Fibroblast of mammary gland (primary cell): ENCODE measurements around the gene PSAP.

ENCODE experiments used
- DNase-seq: peaks from one replicate; pipeline ENCODE4 v3.0.0-alpha.2; 2010; ENCODE audit warnings: low read depth
- H3K4me3 ChIP-seq: 2 replicates; pipeline ENCODE4 v1.5.1; 2011; ENCODE audit warnings: low read depth, mild to moderate bottlenecking, low read length, moderate library complexity; ENCODE audit not compliant: control insufficient read depth
- TF ChIP-seq, protein P1 (sequence below): conservative IDR thresholded peaks from 2 replicates; pipeline ENCODE4 v1.5.1; 2011; ENCODE audit warnings: low read depth, low read length, inconsistent platforms; ENCODE audit not compliant: control insufficient read depth, insufficient read depth

Gene PSAP

DNA sequence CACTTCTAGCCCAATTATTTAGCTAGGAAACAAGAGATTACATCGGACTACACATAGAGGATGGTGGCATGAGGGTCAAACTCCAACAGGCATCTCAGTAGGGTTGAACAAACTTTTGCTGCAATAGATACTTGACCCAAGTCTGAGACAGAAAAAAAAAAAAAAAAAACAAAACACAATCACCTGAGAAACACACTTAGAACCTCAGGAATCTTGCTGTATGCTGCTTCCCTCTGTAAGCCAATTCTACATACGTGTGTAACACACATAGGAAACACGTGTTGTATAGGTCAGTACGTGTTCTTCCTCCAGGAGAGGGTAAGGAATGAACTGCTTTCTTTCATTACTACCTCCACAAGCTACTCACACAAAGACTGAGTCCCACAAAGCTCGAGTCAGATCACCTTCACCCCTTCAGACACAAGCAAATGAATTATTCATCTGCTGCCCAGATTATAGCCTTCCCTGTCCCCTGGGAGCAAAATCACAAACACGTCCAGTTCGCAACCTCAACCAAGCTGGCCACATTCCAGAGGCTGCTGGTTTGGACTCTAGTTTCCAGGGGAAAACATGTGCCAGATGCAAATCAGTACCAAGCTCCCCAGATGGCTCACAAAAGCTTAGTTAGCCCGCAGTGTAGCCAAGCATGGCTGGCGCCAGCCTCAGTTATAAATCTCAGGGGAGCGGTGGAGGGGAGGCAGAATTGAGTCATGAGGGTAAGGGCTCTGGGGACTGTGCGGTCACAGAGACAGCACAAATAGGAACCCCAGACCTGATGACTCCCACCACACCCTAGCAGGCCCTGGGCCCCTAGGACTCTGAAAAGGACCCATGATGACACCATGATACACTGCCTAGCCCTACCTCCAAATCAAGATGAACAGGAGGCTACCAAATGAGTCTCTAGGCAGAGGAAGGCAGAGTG is 15.1 kb downstream of the PSAP start:
- TF ChIP-seq, protein P1, sequence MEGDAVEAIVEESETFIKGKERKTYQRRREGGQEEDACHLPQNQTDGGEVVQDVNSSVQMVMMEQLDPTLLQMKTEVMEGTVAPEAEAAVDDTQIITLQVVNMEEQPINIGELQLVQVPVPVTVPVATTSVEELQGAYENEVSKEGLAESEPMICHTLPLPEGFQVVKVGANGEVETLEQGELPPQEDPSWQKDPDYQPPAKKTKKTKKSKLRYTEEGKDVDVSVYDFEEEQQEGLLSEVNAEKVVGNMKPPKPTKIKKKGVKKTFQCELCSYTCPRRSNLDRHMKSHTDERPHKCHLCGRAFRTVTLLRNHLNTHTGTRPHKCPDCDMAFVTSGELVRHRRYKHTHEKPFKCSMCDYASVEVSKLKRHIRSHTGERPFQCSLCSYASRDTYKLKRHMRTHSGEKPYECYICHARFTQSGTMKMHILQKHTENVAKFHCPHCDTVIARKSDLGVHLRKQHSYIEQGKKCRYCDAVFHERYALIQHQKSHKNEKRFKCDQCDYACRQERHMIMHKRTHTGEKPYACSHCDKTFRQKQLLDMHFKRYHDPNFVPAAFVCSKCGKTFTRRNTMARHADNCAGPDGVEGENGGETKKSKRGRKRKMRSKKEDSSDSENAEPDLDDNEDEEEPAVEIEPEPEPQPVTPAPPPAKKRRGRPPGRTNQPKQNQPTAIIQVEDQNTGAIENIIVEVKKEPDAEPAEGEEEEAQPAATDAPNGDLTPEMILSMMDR, result no peak
- H3K4me3 ChIP-seq, result no peak overlapping the region
- DNase-seq, result peak; percentile 99

DNA sequence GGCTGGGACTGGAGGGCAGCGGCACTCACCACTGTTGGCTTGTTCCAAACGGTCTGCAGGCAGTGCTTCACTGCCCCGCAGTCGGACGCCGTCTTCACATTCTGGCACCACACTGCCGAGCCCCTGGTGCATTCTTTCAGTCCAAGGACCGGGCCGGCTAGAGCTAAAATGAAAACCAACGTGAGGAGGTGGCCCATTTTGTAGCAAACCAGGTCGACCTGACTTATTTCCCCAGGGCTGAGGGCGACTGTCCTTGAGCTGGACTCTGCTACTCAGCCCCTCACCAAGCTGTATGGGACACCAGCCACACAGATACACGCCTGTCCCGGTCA is 16.7 kb downstream of the PSAP start:
- TF ChIP-seq, protein P1, result no peak
- H3K4me3 ChIP-seq, result no peak overlapping the region
- no peak for DNase-seq

DNA sequence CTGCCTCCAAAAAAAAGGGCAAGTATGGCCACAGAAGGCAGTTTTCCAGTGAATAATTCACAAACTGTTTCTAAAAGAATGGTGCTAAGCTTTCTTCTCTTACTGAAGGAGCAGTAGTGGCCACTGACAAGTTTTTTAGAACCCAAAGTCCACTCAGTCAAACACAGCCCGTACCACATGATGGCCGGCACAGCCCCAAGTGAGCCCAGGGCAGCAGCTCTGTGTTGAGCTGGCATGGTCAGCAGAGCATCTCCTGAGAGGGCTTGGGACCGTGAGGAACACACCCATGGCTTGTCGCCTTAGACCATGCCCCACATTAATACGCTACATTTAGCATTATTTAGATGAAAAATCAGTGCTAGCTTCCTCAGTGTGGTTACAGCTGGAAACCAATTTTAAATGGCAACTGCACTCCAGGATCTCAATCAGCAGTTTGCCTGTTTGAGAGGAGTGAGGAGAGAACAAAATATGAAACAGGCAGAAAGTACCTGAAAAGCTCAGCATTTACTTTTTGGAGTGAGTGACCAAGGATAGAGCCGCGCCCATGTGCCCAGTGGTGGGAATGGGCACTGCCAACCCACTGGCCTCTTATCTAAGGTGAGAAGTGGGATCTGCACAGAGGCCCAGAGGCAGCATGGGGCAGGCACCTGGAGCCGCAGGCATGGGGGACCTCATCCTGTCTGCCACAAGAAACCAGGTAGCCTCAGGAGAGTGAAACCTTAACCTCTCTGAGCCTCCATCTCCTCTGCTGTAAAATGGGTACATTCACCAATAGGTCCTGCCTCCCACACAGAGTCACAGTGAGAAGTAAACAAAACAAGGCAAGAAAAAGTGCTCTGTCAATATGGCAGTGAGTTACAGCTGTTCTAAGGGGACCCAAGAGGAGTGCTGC is 17.4 kb downstream of the PSAP start:
- TF ChIP-seq, protein P1, result no peak
- no peak for DNase-seq
- no peak overlapping the region for H3K4me3 ChIP-seq

DNA sequence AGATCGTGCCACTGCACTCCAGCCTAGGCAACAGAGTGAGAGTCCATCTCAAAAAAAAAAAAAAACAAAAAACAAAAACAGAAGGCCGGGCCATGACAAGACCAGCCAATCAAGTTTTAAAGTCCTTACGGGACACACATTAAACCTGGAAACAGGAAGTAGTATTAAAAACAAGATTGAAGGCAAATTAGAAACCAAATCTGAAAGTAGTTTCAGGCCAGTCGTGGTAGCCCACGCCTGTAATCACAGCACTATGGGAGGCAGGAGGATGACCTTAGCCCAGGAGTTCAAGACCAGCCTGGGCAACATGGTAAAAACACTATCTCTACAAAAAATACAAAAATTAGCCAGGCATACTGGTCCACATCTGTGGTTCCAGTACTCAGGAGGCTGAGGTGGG is 18.1 kb downstream of the PSAP start:
- TF ChIP-seq, protein P1, result no peak
- H3K4me3 ChIP-seq, result no peak overlapping the region
- DNase-seq, result no peak

DNA sequence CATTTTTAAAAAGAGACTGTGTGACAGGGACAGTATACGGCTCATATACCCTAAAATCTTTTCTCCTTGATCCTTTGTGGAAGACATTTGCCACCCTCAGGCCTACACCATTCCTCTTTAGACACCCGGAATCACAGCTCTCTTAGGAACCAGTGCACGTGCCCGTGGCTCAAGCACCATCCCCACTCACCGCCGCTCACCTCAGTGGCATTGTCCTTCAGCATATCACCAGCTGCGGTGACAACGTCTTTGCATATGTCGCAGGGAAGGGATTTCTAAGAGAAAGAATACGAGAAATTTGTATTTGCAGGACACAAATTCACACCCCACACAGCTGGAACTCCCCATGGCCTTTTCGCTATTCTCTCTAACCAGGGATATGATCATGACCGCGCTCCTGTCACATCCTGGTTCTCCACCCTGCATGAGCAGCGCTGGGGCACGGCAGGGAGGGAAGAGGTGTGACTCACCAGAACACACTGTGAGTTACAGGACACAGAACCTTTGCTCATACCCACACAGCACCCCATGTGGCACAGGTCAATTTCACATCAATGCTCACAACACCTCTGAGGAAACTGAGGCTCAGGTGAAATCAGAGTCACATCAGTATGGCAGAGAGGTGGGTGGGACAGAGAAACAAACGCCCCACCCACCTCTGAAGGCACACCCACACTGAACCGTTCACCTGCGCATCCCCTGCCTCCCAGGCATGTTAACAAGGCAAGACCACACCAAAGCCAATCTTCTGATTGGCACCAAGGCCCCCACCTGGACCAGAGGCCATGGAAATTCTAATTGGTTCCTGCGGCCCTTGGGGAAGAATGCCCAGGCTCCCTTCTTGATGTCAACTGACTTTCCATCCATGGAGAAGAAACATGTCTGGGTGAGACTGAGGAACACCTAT is 19.2 kb downstream of the PSAP start:
- H3K4me3 ChIP-seq, result no peak overlapping the region
- DNase-seq, result peak; percentile 60
- TF ChIP-seq, protein P1, result no peak

DNA sequence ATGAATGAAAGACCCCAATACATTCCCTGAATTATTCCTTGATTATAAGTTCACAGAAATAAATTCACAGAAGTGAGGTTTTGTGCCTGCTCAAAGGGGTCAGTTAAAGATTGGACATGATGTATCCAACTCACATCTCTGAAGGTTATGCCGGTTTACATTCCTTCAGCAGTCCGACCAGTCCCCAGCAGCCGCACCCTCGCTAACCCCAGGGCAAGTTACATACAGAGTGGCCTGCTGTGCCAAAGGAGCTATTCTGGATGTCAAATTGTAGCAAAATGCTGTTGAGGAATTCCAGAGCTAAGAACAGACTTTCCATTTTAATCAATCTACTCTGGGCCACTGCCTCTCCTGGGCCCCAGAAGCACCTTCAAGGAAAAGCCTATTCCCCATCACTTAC is 20.3 kb downstream of the PSAP start:
- TF ChIP-seq, protein P1, result no peak
- DNase-seq, result no peak
- H3K4me3 ChIP-seq, result no peak overlapping the region
